Renal cortex interstitium (tissue), 11 donors: ENCODE results near the gene QSER1. TPM values are rescaled to one million over a fixed set of nuclear protein-coding genes. Genes with fewer than 3 reads are reported as not detected.
"Not testable (repeated sequence)": the region's sequence is repeated elsewhere in the genome, so short reads cannot be mapped to it uniquely, and the experiment has no call there.

Source experiments
- DNase-seq, 11 donors: peaks; one replicate each; pipeline ENCODE4 v3.0.0-alpha.2; 2013; ENCODE audit warnings: low read depth in 9 of 11, low spot score in 4 of 11; ENCODE audit errors: extremely low read depth in 1 of 11
- polyA plus RNA-seq, 3 donors: library from polyadenylated mRNA; unstranded; fragments of 120-200 nt; gene quantifications; one replicate each; pipeline ENCODE4 v1.2.1, GENCODE V29; 2013; ENCODE audit not compliant: insufficient read length in 3 of 3

The QSER1 gene
- polyA plus RNA-seq, 3 donors = 40.5 to 46.6 (median 40.6) TPM

- DNase-seq = no peak
Measured at GRCh38 chr11:32916361-32916760, 23.8 kb downstream of the QSER1 start.

- DNase-seq = no peak
Measured at GRCh38 chr11:32916994-32917393, 24.4 kb downstream of the QSER1 start.

- DNase-seq = no peak
Measured at GRCh38 chr11:32918427-32918826, 25.8 kb downstream of the QSER1 start.

- DNase-seq = no peak
Measured at GRCh38 chr11:32919338-32919737, 26.7 kb downstream of the QSER1 start.

GRCh38 chr11:32920570-32920969, 28.0 kb downstream of the QSER1 start:
- DNase-seq = no peak

GRCh38 chr11:32921204-32921603, 28.6 kb downstream of the QSER1 start:
- DNase-seq = no peak

GRCh38 chr11:32931606-32932005, 39.0 kb downstream of the QSER1 start:
- DNase-seq = no peak

GRCh38 chr11:32932196-32932595, 39.6 kb downstream of the QSER1 start:
- DNase-seq = no peak

GRCh38 chr11:32935462-32936029, 42.9 kb downstream of the QSER1 start:
- DNase-seq = no peak

- DNase-seq = not testable (repeated sequence)
Measured at GRCh38 chr11:32936178-32936577, 43.6 kb downstream of the QSER1 start.

- DNase-seq = not testable (repeated sequence)
Measured at GRCh38 chr11:32937283-32937682, 44.7 kb downstream of the QSER1 start.

GRCh38 chr11:32939046-32939445, 46.4 kb downstream of the QSER1 start:
- no peak for DNase-seq

GRCh38 chr11:32939866-32940265, 47.3 kb downstream of the QSER1 start:
- no peak for DNase-seq

- DNase-seq = no peak
Measured at GRCh38 chr11:32940865-32941264, 48.3 kb downstream of the QSER1 start.

GRCh38 chr11:32947978-32948377, 55.4 kb downstream of the QSER1 start:
- DNase-seq = no peak

GRCh38 chr11:32949739-32950138, 57.1 kb downstream of the QSER1 start:
- no peak for DNase-seq

- DNase-seq = no peak
Measured at GRCh38 chr11:32952421-32952820, 59.8 kb downstream of the QSER1 start.

- DNase-seq = no peak
Measured at GRCh38 chr11:32953700-32954099, 61.1 kb downstream of the QSER1 start.

GRCh38 chr11:32960553-32961164, 68.0 kb downstream of the QSER1 start:
- peak; percentile 7 to 53 (median 30) for DNase-seq

- DNase-seq = no peak
Measured at GRCh38 chr11:32962016-32962415, 69.4 kb downstream of the QSER1 start.

GRCh38 chr11:32963721-32964120, 71.1 kb downstream of the QSER1 start:
- DNase-seq = no peak
